Measurements from ENCODE around the gene C15orf39.

GRCh38 chr15:75214293-75215096 lies 12.8 kb downstream of the C15orf39 start:
- TF ChIP-seq POLR2AphosphoS5 (IDR thresholded peaks at IDR 0.05; ENCODE audit: borderline replicate concordance, low read depth, low read length) (no peak), EZH2 (IDR thresholded peaks at IDR 0.05) (no peak)

All from SK-N-MC (cell line).